Forelimb muscle (tissue), 1 donor: ENCODE data around the gene IL13RA2. TPM values are rescaled to one million over a fixed set of nuclear protein-coding genes. Genes with fewer than 3 reads are reported as not detected.

Experiments used
- DNase-seq: peaks from one replicate; pipeline ENCODE4 v3.0.0-alpha.2; 2013; ENCODE audit warnings: low read depth
- polyA plus RNA-seq: library from polyadenylated mRNA; unstranded; fragments of 120-200 nt; gene quantifications from one replicate; pipeline ENCODE4 v1.2.1, GENCODE V29; 2013; ENCODE audit not compliant: insufficient read length

The IL13RA2 gene
- 0.25 TPM for polyA plus RNA-seq

GRCh38 chrX:115017455-115017854 is at the start of gene IL13RA2:
Gene IL13RA2 (minus strand): TSS chrX:115017616. CDS start chrX:115017269, 347 bp downstream.
- no peak for DNase-seq

GRCh38 chrX:115065304-115065703 is 47.9 kb upstream of the IL13RA2 start:
- DNase-seq: no peak

- DNase-seq: no peak
Observed at GRCh38 chrX:115060013-115060412, 42.6 kb upstream of the IL13RA2 start.

GRCh38 chrX:115058276-115058675 is 40.9 kb upstream of the IL13RA2 start:
- DNase-seq: peak; percentile 66

GRCh38 chrX:115054876-115055275 is 37.5 kb upstream of the IL13RA2 start:
- DNase-seq: no peak

GRCh38 chrX:115053223-115053622 is 35.8 kb upstream of the IL13RA2 start:
- DNase-seq: no peak

GRCh38 chrX:115047715-115048114 is 30.3 kb upstream of the IL13RA2 start:
- DNase-seq: no peak

- no peak for DNase-seq
Observed at GRCh38 chrX:115047181-115047580, 29.8 kb upstream of the IL13RA2 start.

GRCh38 chrX:115040417-115040816 is 23.0 kb upstream of the IL13RA2 start:
- no peak for DNase-seq

GRCh38 chrX:115038406-115038805 is 21.0 kb upstream of the IL13RA2 start:
- no peak for DNase-seq

GRCh38 chrX:115036029-115036428 is 18.6 kb upstream of the IL13RA2 start:
- no peak for DNase-seq

- DNase-seq: no peak
Observed at GRCh38 chrX:115031989-115032388, 14.6 kb upstream of the IL13RA2 start.

GRCh38 chrX:115030625-115031024 is 13.2 kb upstream of the IL13RA2 start:
- DNase-seq: no peak

GRCh38 chrX:115029869-115030570 is 12.6 kb upstream of the IL13RA2 start:
- DNase-seq: no peak

GRCh38 chrX:115029440-115029839 is 12.0 kb upstream of the IL13RA2 start:
- no peak for DNase-seq

GRCh38 chrX:115023811-115024210 is 6.4 kb upstream of the IL13RA2 start:
- DNase-seq: no peak

GRCh38 chrX:115023139-115023538 is 5.7 kb upstream of the IL13RA2 start:
- DNase-seq: no peak

GRCh38 chrX:115021121-115021520 is 3.7 kb upstream of the IL13RA2 start:
- DNase-seq: no peak

GRCh38 chrX:115018944-115019343 is 1.5 kb upstream of the IL13RA2 start:
- DNase-seq: no peak

- DNase-seq: no peak
Observed at GRCh38 chrX:115018040-115018647, 728 bp upstream of the IL13RA2 start.

GRCh38 chrX:115013705-115014104 is 3.7 kb downstream of the IL13RA2 start:
- no peak for DNase-seq

- DNase-seq: no peak
Observed at GRCh38 chrX:115011428-115011827, 6.0 kb downstream of the IL13RA2 start.

- DNase-seq: no peak
Observed at GRCh38 chrX:114999906-115000305, 17.5 kb downstream of the IL13RA2 start.

GRCh38 chrX:114997779-114998178 is 19.6 kb downstream of the IL13RA2 start:
- no peak for DNase-seq
